Islet precursor cell (in vitro differentiated cells): Measurements from ENCODE around the gene CYB5R2.

Source experiments
- DNase-seq: peaks from one replicate; pipeline ENCODE4 v3.0.0-alpha.2; 2018

Gene CYB5R2

GRCh38 chr11:7672960-7673723 is at the start of gene CYB5R2:
TSS of gene CYB5R2 (minus strand) at chr11:7673500. CDS start at chr11:7672825, 675 bp downstream.
- DNase-seq = peak; percentile 91

- no peak for DNase-seq
Measured at GRCh38 chr11:7714786-7715185, 41.5 kb upstream of the CYB5R2 start.

- no peak for DNase-seq
Measured at GRCh38 chr11:7706377-7706776, 33.1 kb upstream of the CYB5R2 start, which contains the start of gene OVCH2. TSS of gene OVCH2 (minus strand) at chr11:7706477. CDS start at chr11:7706394, 83 bp downstream.

GRCh38 chr11:7703740-7704139 is 30.4 kb upstream of the CYB5R2 start:
- peak; percentile 61 for DNase-seq

- DNase-seq = no peak
Measured at GRCh38 chr11:7696424-7696823, 23.1 kb upstream of the CYB5R2 start.

- no peak for DNase-seq
Measured at GRCh38 chr11:7694235-7694634, 20.9 kb upstream of the CYB5R2 start.

- no peak for DNase-seq
Measured at GRCh38 chr11:7692426-7692825, 19.1 kb upstream of the CYB5R2 start.

- DNase-seq = no peak
Measured at GRCh38 chr11:7691759-7692350, 18.6 kb upstream of the CYB5R2 start.

GRCh38 chr11:7690648-7691047 is 17.3 kb upstream of the CYB5R2 start:
- DNase-seq = no peak

GRCh38 chr11:7689239-7689638 is 15.9 kb upstream of the CYB5R2 start:
- DNase-seq = no peak

GRCh38 chr11:7688238-7688826 is 15.0 kb upstream of the CYB5R2 start:
- no peak for DNase-seq

GRCh38 chr11:7687386-7687785 is 14.1 kb upstream of the CYB5R2 start:
- DNase-seq = no peak

- no peak for DNase-seq
Measured at GRCh38 chr11:7686761-7687160, 13.5 kb upstream of the CYB5R2 start.

GRCh38 chr11:7683571-7683970 is 10.3 kb upstream of the CYB5R2 start:
- DNase-seq = no peak

GRCh38 chr11:7677796-7678201 is 4.5 kb upstream of the CYB5R2 start:
- no peak for DNase-seq

- DNase-seq = no peak
Measured at GRCh38 chr11:7677071-7677470, 3.8 kb upstream of the CYB5R2 start.

GRCh38 chr11:7675631-7676030 is 2.3 kb upstream of the CYB5R2 start:
- DNase-seq = no peak

GRCh38 chr11:7673724-7674434 is 579 bp upstream of the CYB5R2 start:
- DNase-seq = peak; percentile 89

- DNase-seq = no peak
Measured at GRCh38 chr11:7672276-7672959, 882 bp downstream of the CYB5R2 start.

- DNase-seq = no peak
Measured at GRCh38 chr11:7671347-7672215, 1.7 kb downstream of the CYB5R2 start.

- DNase-seq = no peak
Measured at GRCh38 chr11:7670641-7671040, 2.7 kb downstream of the CYB5R2 start.

GRCh38 chr11:7668911-7669310 is 4.4 kb downstream of the CYB5R2 start:
- DNase-seq = no peak
